Effector memory CD4-positive, alpha-beta T cell (primary cell): Measurements from ENCODE around the gene DNASE1L1.

ENCODE experiments used
- DNase-seq, 3 donors: peaks; one replicate each; pipeline ENCODE4 v3.0.0-alpha.2; 2020
- H3K27ac ChIP-seq: 2 replicates; pipeline ENCODE4 v1.7.0; 2013; ENCODE audit warnings: mild to moderate bottlenecking, low read length, moderate library complexity; ENCODE audit not compliant: insufficient read depth, poor library complexity, severe bottlenecking
- H3K27me3 ChIP-seq: replicated peaks from 2 replicates; pipeline ENCODE4 v1.7.0; 2013; ENCODE audit warnings: mild to moderate bottlenecking, low read length; ENCODE audit not compliant: insufficient read depth, control insufficient read depth, poor library complexity, severe bottlenecking
- H3K36me3 ChIP-seq: 2 replicates; pipeline ENCODE4 v1.7.0; 2013; ENCODE audit warnings: mild to moderate bottlenecking, low read length, moderate library complexity; ENCODE audit not compliant: control insufficient read depth, insufficient read depth
- H3K4me1 ChIP-seq: 2 replicates; pipeline ENCODE4 v1.7.0; 2013; ENCODE audit warnings: low read length, mild to moderate bottlenecking; ENCODE audit not compliant: control insufficient read depth, insufficient read depth, poor library complexity, severe bottlenecking
- H3K4me3 ChIP-seq: 2 replicates; pipeline ENCODE4 v1.7.0; 2013; ENCODE audit warnings: low read length, low read depth, mild to moderate bottlenecking; ENCODE audit not compliant: insufficient read depth, poor library complexity, severe bottlenecking
- H3K9me3 ChIP-seq: 2 replicates; pipeline ENCODE4 v1.7.0; 2013; ENCODE audit warnings: mild to moderate bottlenecking, low read length, moderate library complexity; ENCODE audit not compliant: control insufficient read depth
- total RNA-seq, 3 donors: gene quantifications; one replicate each; lab custom pipeline; 2026; lab: John Stamatoyannopoulos, UW

The DNASE1L1 gene, protein sequence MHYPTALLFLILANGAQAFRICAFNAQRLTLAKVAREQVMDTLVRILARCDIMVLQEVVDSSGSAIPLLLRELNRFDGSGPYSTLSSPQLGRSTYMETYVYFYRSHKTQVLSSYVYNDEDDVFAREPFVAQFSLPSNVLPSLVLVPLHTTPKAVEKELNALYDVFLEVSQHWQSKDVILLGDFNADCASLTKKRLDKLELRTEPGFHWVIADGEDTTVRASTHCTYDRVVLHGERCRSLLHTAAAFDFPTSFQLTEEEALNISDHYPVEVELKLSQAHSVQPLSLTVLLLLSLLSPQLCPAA
- total RNA-seq, result 24.7 to 27.5 (median 25.1) reads per million in 3 donors

DNA sequence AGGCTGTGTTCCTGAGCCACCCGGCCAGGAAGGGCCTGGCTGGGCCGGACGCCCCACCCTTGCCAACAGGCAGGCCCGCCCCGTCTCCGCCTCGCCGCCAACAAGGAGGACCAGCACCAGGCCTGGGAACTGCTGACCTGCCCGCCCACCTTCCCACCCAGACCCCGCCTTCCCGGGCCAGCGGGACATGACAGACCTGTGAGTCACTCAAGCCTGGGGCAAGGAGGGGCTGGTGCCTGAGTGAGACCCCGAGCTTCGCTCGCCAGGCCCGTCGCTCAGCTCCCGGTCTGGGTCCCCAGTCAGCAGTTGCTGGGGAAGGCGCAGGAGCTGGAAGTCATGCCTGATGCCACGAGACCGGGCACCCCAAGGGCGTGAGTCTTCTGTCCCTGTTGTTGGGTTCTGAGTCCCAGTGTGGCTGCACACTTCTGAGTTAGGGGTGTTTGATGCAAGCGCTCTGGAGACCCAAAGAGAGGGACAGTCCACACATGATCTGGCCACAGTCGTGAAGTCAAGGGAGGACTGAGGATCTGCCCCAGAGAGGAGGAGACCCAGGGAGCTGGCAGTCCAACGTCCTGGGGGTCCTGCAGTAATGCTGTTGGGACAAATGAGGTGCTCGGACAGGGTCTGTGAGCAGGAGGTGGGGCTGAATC is at the start of gene DNASE1L1:
Gene DNASE1L1 (minus strand): TSS at position 33 of the 650 bp plus-strand sequence. CDS start 3,686 bp downstream, outside the sequence.
- H3K27me3 ChIP-seq, result no peaks in the 10 kb centered on the region
- no peaks in the 10 kb centered on the region for H3K9me3 ChIP-seq
- DNase-seq, result peak in 1 of 3 donors; percentile 31
- peaks cover 9% of the 10 kb centered on the region for H3K4me1 ChIP-seq
- H3K36me3 ChIP-seq, result no peaks in the 10 kb centered on the region
- no peak within 1 kb of the TSS for H3K27ac ChIP-seq
- H3K4me3 ChIP-seq, result no peak within 1 kb of the TSS

DNA sequence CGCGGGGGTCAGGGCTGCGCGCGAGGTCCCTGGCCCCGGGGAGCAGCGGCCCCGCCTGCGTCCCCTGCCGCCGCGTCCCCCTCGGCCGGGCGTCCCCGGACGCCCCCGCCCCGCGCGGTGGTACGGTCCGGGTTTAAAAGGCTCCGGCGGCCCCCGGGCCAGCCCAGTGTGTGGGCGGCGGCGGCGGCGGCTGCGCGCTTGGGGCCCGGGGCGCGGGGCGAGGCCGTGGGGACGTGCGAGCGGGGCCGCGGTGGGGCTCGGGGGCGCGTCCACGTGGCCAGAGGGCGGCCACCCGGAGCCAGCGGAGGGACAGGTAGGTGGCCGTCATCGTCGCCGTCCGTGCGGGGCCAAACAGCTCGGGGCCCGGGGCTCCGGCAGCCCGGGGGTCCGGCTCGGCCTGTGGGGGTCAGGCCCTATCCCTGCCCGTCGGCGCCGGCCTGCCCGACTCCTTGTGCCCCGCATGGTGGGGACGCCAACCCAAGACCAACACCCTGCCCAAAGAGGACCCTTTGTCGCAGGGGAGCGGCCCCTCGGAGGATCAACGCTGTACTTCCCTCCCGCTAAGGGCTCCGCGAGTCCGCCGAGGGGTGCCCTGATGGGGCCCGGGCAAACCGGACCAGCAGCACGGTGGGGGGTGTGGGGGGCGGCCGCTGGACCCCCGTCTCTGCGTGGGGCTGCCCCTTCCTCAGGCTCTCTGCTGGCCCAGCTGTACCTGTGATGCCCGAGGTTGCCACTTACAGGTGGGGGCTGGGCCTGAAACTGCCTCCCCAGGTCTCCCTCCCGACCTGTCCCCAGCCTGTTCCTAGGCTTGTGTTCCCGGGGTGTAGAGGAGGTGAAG is 49.3 kb upstream of the DNASE1L1 start, which contains the start of gene PLXNA3:
Gene PLXNA3 (plus strand): TSS at position 166 of the 838 bp plus-strand sequence. CDS start 1,903 bp downstream, outside the sequence.
- peak; percentile 46 to 56 (median 54) for DNase-seq
- no peaks in the 10 kb centered on the region for H3K9me3 ChIP-seq
- peaks cover 4% of the 10 kb centered on the region for H3K4me1 ChIP-seq
- H3K27me3 ChIP-seq, result no peaks in the 10 kb centered on the region
- H3K4me3 ChIP-seq, result peak within 1 kb of the TSS; percentile 61
- no peaks in the 10 kb centered on the region for H3K36me3 ChIP-seq
- peak within 1 kb of the TSS; percentile 58 for H3K27ac ChIP-seq

DNA sequence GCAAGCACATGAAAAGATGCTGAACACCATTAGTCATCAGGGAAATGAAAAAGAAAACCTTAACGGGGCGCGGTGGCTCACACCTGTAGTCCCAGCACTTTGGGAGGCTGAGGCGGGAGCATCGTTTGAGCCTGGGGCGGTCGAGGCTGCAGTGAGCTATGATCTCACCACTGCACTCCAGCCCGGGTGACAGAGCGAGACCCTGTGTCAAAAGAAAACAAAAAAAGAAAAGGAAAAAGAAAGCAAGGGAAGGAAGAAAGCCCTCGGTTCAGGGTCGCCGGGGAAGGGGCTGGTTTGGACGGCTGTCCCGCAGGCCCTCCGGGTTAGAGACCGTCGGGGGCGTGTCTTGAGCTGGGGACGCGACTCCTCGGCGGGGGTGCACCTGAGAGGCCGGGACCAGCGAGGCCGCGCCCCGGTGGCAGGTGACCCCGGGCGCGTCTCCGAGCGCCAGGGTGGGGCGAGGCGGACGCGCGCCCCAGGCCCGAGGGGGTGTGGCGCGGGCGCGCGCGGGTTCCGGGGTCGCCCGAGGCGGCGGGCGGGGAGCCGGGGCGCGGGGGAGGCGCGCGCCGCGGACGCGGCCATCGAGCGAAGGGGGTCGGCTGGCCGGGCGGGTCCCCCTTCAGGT is 48.5 kb upstream of the DNASE1L1 start:
- H3K36me3 ChIP-seq, result no peaks in the 10 kb centered on the region
- no peak overlapping the region for H3K27ac ChIP-seq
- peaks cover 4% of the 10 kb centered on the region for H3K4me1 ChIP-seq
- peak; percentile 51 to 56 (median 51) for DNase-seq
- no peaks in the 10 kb centered on the region for H3K9me3 ChIP-seq
- peak overlapping the region; percentile 34 for H3K4me3 ChIP-seq
- no peaks in the 10 kb centered on the region for H3K27me3 ChIP-seq

DNA sequence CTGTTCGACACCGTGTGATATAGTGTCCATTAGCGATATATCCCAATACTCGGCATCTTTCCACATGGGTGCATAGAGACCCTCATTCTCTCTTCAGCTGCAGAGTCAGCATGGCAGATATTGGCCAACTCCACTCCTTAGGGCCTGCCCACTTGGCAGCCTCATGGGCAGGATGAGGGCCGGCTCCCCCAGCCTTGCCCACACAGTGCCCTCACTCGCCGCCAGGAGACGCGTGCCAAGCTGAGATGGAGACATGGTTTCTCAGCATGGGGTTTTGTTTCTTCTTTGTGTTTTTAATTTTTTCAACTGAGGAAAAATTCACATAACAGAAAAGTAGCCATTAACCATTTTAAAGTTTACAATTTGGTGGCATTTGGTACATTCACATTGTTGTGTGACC is 43.8 kb upstream of the DNASE1L1 start:
- DNase-seq, result no peak
- no peaks in the 10 kb centered on the region for H3K27me3 ChIP-seq
- no peaks in the 10 kb centered on the region for H3K4me1 ChIP-seq
- no peak overlapping the region for H3K27ac ChIP-seq
- no peak overlapping the region for H3K4me3 ChIP-seq
- H3K36me3 ChIP-seq, result peaks cover 17% of the 10 kb centered on the region
- H3K9me3 ChIP-seq, result no peaks in the 10 kb centered on the region

DNA sequence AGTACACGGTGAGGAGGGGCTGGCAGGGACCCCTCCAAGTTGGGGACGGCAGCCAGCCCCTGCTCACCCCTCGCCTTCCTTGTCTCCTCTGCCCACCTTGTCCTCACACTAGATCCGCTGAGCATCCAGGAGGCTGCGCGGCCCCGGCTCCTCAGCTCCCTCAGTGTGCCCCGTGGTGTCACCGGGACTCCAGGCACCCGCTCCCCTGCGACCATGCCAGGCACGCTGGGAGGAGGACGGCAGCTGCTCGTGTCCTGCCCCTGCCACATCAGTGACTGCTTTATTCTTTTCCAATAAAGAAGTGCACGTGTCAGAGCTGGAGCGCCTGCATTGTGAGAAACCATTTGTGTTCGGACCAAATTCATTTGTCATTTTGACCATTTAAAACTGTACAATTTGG is 41.3 kb upstream of the DNASE1L1 start:
- H3K4me1 ChIP-seq, result peaks cover under 1% of the 10 kb centered on the region
- peaks cover 22% of the 10 kb centered on the region for H3K36me3 ChIP-seq
- no peaks in the 10 kb centered on the region for H3K9me3 ChIP-seq
- DNase-seq, result no peak
- H3K27me3 ChIP-seq, result no peaks in the 10 kb centered on the region
- no peak overlapping the region for H3K4me3 ChIP-seq
- no peak overlapping the region for H3K27ac ChIP-seq

DNA sequence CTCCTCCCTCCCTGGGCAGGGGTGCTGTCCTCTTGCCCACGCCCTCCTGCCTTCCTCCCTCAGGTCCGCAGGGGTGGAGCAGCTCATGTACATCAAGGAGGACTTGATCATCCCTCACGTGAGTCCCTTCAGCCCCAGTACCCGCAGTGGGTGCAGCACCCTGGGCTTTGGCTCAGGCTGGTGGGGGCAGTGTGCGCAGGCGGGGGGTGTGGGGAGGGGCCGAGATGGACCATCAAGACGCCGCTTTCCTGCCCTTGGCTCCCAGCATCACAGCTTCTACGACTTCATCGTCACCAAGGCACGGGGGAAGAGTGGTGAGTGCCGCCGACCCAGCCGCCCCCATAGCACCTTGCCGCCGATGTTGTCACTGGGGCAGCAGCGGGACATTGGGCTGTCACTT is 40.6 kb upstream of the DNASE1L1 start:
- Histone ChIP-seq H3K9me3 (no peaks in the 10 kb centered on the region), H3K27me3 (no peaks in the 10 kb centered on the region), H3K4me1 (peaks cover 8% of the 10 kb centered on the region), H3K4me3 (no peak overlapping the region), H3K36me3 (peaks cover 22% of the 10 kb centered on the region), H3K27ac (no peak overlapping the region)
- no peak for DNase-seq

DNA sequence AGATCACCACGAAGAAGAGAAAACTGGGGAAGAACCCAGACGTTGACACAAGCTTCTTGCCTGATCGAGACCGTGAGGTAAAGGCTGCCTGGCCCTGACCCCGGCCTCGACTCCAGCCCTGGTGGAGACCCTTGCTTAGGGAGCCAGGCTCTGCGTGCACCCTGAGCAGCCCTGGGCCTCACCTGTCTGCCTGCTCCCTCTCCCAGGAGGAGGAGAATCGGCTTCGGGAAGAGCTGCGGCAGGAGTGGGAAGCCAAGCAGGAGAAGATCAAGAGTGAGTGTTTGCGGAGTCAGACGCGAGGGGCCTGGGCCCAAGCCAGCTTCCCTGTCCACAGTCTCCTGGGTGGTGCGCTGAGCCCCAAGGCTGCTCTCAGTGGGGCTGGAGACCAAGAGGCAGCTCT is 39.4 kb upstream of the DNASE1L1 start:
- H3K36me3 ChIP-seq, result peaks cover 22% of the 10 kb centered on the region
- H3K27ac ChIP-seq, result no peak overlapping the region
- no peaks in the 10 kb centered on the region for H3K9me3 ChIP-seq
- no peak for DNase-seq
- no peak overlapping the region for H3K4me3 ChIP-seq
- H3K4me1 ChIP-seq, result peaks cover 14% of the 10 kb centered on the region
- no peaks in the 10 kb centered on the region for H3K27me3 ChIP-seq

DNA sequence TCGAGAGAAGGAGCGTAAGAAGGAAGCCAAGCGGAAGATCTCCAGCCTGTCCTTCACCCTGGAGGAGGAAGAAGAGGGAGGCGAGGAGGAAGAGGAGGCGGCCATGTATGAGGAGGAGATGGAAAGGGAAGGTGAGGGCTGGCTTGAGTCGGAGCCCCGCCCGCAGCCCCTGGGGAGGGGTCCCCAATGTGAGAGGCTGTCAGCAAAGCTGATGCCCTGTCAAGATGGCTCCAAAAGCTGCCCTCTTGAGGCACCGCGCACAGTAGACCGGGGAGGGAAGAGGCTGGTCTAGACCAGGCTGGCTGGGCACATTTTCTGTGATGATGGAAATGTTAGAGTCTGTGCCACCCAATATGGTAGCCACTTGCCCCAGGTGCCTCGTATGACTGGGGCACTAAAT is 37.4 kb upstream of the DNASE1L1 start:
- Histone ChIP-seq H3K36me3 (peaks cover 22% of the 10 kb centered on the region), H3K27me3 (no peaks in the 10 kb centered on the region), H3K9me3 (no peaks in the 10 kb centered on the region), H3K4me1 (peaks cover 22% of the 10 kb centered on the region), H3K4me3 (no peak overlapping the region), H3K27ac (no peak overlapping the region)
- no peak for DNase-seq

DNA sequence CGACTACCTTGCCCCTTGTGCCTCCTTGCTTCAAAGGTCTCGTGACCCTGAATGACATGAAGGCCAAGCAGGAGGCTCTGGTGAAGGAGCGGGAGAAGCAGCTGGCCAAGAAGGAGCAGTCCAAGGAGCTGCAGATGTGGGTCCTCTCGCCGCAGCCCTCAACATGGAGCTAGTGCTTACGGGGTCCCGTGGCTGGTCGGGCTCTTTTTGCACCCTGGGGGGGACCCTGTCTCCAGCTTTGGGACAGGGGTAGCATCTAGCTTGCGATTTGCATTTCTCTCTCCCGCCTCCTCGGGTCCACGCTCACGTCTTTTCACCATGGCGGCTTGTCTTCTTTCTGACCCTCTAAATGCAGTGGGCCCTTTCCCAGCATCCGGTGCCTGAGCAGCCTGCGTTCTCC is 36.7 kb upstream of the DNASE1L1 start:
- no peak overlapping the region for H3K27ac ChIP-seq
- peaks cover 22% of the 10 kb centered on the region for H3K36me3 ChIP-seq
- no peak overlapping the region for H3K4me3 ChIP-seq
- no peaks in the 10 kb centered on the region for H3K27me3 ChIP-seq
- no peaks in the 10 kb centered on the region for H3K9me3 ChIP-seq
- no peak for DNase-seq
- H3K4me1 ChIP-seq, result peaks cover 22% of the 10 kb centered on the region
